ENCODE results near the gene ZNF280A.
A peak's percentile ranks its signal among the peaks of the same experiment; 100 is the strongest.

Gene ZNF280A

DNA sequence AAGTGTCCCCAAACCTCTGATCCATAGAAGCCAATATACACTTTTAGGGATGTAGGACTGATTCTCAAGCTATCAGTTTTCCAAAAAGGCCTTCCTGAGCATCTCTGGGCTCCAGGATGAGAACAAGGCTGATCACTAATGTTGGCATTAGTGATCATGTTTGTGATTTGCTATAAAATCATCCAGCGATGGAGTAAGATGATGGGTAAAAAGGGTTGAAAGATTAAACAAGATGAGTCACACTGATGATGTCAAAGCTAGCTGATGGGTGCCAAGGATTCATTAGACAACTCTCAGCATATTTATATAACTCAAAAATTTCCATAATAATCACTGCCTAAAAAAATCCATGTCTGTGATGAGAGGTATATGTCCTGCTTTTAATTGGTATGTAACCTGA lies 54.3 kb downstream of the ZNF280A start:
- no peak for DNase-seq

DNA sequence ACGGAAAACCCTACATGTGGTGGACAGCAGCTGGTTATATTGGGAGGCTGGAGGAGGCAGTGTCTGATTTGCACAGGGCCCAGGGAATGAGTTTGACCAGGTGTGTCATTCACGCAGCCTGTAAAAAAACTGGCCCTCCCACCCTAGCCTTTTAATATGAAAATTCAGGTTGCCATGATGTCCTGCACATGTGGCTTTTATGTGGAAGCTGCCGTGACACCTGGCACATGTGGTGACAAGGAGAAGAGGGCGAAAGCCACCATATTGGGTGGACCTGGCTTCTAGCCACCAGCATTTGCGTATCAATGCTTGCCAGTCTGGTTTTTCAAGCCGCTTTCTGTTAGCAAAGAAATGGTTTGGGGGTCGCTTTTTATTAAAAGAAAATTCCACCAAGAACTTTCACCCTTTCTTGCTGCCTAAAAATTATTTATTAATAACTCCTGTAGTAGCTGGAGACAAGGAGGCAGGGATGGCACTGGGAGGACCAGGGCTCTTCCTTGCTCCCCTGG lies 54.9 kb downstream of the ZNF280A start:
- no peak for DNase-seq

DNA sequence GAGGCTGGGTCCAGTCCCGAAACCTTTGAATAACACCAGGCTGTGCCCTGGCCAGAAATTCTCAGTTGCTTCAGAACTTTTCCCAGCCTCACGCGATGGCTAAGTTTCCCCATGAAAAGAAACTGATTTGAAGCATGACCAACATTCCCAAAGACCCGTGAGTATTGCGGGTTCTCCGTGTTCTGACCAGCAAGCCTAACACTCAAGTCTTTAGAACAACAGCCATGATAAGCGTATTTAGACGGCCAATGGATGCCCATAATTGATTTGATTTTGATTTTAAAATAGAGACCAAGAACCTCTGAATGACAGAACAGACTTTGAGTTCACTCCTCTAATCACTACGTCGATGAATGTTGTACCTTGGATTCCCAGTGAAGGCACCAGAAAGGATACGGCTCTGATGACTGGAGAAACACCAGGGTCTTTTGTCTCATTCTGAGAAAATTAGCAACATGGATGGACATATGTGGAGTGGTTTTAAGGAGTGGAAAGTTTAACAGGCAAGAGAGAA lies 55.5 kb downstream of the ZNF280A start:
- DNase-seq: no peak

DNA sequence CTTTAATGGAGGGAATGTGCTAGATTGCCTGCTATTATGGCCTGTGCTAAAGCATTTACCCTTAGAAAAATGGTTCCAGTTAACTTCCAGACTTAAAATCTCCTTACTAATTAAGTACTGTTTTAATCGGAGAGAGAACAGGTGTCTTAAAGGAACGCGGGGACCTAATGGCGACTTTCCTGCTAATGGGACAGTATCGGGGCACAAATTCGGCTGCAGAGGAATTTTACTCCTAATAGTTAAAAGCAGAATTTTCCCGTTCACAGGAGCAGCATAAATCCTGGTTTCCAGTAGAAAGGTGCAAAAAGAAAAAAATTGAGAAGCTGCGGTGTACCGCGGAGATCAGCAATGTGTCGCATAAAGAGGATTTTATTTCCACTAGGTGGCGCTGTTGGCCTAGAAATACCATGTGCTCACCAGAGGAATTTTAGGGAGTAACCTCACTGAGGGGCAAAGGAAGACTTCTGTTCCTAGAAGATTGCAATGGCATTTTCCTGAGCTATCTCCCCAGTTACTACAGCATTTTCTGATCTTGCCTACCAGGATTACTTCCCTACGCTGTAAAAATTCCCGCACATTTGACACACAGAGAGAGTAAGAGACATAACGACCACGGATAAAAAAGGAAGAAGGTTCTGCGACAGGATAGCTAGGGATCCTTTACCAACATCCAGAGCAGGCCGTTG lies 56.1 kb downstream of the ZNF280A start:
- DNase-seq: peak; percentile 71

All from activated effector memory CD4-positive, alpha-beta T cell treated with anti-CD3 and anti-CD28 coated beads, Interleukin-2, amount 50 U/mL, for 16 hours (primary cell).